ENCODE results near the gene CDK5. TPM values are rescaled to one million over a fixed set of nuclear protein-coding genes. Genes with fewer than 3 reads are reported as not detected.

Gene CDK5
- total and polyA plus RNA-seq, 9 of the 15 experiments (the other 6 are each of a cell fraction or from before 2014, with no cell fraction given), result 3.2 to 38.0 (median 27.5) TPM

DNA sequence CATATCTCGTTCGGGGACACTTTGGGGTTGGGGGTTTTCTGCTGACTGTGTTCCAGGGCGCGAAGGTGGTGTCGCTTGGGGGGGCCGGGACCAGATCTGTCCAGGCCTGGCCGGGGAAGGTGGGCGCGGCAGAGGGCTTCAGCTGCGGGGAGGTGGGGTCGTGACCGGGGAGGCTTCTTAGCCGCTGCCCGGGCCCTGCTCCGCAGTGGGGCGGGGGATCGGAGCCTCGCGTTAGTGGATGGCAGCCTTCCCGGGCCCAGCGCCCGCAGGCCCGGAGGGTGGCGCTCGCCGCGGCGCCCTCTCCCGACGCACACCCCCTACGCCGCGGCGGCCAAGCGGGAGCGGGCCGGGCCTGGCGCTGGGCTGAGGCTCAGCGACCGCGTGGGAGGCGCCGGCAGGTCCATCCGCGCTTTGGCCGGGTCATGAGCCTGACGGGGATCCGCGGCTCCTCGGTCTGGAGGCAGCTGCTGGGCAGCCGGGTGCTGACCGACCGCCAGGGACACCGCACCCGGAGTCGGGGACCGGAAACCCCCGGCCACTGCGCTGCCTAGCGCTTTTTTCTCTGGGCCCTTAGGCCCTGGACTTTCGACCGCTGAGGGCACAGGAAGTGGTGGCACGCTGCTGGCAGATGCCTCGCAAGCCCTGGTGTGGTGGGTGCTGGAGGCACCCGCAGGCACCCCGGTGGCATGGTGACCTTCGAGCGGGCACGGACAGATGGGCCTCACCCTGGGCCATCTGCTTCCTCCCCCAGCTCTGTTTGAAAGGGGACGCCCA, 29.7 kb upstream of the CDK5 start (continued):
- TF ChIP-seq, protein P1, sequence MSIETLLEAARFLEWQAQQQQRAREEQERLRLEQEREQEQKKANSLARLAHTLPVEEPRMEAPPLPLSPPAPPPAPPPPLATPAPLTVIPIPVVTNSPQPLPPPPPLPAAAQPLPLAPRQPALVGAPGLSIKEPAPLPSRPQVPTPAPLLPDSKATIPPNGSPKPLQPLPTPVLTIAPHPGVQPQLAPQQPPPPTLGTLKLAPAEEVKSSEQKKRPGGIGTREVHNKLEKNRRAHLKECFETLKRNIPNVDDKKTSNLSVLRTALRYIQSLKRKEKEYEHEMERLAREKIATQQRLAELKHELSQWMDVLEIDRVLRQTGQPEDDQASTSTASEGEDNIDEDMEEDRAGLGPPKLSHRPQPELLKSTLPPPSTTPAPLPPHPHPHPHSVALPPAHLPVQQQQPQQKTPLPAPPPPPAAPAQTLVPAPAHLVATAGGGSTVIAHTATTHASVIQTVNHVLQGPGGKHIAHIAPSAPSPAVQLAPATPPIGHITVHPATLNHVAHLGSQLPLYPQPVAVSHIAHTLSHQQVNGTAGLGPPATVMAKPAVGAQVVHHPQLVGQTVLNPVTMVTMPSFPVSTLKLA (conservative IDR thresholded peaks at IDR 0.05), result no peak
- TF ChIP-seq ZNF551 (CRISPR knock-in tag; IDR thresholded peaks at IDR 0.05) (no peak), CEBPZ (IDR thresholded peaks at IDR 0.05; ENCODE audit: borderline replicate concordance, low read depth, low read length) (no peak), SAFB2 (IDR thresholded peaks at IDR 0.05; ENCODE audit: borderline replicate concordance, low read depth, low read length, severe bottlenecking) (no peak), ZBTB11 (CRISPR knock-in tag; IDR thresholded peaks at IDR 0.05) (peak in 1 of 3 experiments; percentile 64; a peak in 2 of 6 replicates), ZNF79 (CRISPR knock-in tag; IDR thresholded peaks at IDR 0.05; ENCODE audit: low read depth) (no peak), HNRNPL (IDR thresholded peaks at IDR 0.05; ENCODE audit: low read depth, low read length) (peak; percentile 95), ASH1L (IDR thresholded peaks at IDR 0.05; ENCODE audit: borderline replicate concordance, low read depth, partially characterized antibody) (no peak), EZH2 (IDR thresholded peaks at IDR 0.05; ENCODE audit: borderline replicate concordance, low read depth, low read length) (no peak), TRIM24 (IDR thresholded peaks at IDR 0.05) (no peak), SAP30 (IDR thresholded peaks at IDR 0.05; ENCODE audit: borderline replicate concordance, insufficient read depth, low read depth, low read length, poor library complexity, severe bottlenecking) (peak; percentile 88), ATF7 (IDR thresholded peaks at IDR 0.05) (peak; percentile 54)
- TF ChIP-seq, protein P2, sequence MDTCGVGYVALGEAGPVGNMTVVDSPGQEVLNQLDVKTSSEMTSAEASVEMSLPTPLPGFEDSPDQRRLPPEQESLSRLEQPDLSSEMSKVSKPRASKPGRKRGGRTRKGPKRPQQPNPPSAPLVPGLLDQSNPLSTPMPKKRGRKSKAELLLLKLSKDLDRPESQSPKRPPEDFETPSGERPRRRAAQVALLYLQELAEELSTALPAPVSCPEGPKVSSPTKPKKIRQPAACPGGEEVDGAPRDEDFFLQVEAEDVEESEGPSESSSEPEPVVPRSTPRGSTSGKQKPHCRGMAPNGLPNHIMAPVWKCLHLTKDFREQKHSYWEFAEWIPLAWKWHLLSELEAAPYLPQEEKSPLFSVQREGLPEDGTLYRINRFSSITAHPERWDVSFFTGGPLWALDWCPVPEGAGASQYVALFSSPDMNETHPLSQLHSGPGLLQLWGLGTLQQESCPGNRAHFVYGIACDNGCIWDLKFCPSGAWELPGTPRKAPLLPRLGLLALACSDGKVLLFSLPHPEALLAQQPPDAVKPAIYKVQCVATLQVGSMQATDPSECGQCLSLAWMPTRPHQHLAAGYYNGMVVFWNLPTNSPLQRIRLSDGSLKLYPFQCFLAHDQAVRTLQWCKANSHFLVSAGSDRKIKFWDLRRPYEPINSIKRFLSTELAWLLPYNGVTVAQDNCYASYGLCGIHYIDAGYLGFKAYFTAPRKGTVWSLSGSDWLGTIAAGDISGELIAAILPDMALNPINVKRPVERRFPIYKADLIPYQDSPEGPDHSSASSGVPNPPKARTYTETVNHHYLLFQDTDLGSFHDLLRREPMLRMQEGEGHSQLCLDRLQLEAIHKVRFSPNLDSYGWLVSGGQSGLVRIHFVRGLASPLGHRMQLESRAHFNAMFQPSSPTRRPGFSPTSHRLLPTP (IDR thresholded peaks at IDR 0.05; ENCODE audit: borderline replicate concordance, extremely low read depth, insufficient read length), result no peak

Data from K562 (cell line).